WTC11 (cell line): ENCODE data around the gene SUPT5H. TPM values are rescaled to one million over a fixed set of nuclear protein-coding genes. Genes with fewer than 3 reads are reported as not detected.
A peak's percentile ranks its signal among the peaks of the same experiment; 100 is the strongest.
"Not testable (repeated sequence)": the region's sequence is repeated elsewhere in the genome, so short reads cannot be mapped to it uniquely, and the experiment has no call there.

Experiments
- ATAC-seq: fragments of 200-7000 bp; cut with Tn5 transposase; 2 replicates; pipeline ENCODE4 v1.10.0; 2021; ENCODE audit warnings: mild to moderate bottlenecking, moderate library complexity
- CTCF ChIA-PET: fragments of 300-600 bp; sonication (Branson Sonifier 250); formaldehyde crosslinking; loops from one replicate; lab custom pipeline; 2021; ENCODE audit warnings: antibody characterized with exemption; lab: Charles Lee
- POLR2A ChIA-PET: fragments of 350-600 bp; sonication (Branson Sonifier 250); formaldehyde crosslinking; loops from one replicate; lab custom pipeline; 2021; ENCODE audit warnings: antibody characterized with exemption; lab: Charles Lee
- DNase-seq: peaks from one replicate; pipeline ENCODE4 v3.0.0; 2021; ENCODE audit warnings: low spot score
- H3K27ac Mint-ChIP-seq: 2 replicates; pipeline ENCODE4 v1.8.0; 2021; ENCODE audit warnings: mixed read lengths
- H3K27me3 Mint-ChIP-seq: 2 replicates; pipeline ENCODE4 v1.8.0; 2021; ENCODE audit warnings: low read depth, mild to moderate bottlenecking, moderate library complexity, mixed read lengths
- H3K36me3 Mint-ChIP-seq: 2 replicates; pipeline ENCODE4 v1.8.0; 2021; ENCODE audit warnings: mixed read lengths
- H3K4me1 Mint-ChIP-seq: 2 replicates; pipeline ENCODE4 v1.8.0; 2022; ENCODE audit warnings: mixed read lengths
- H3K4me3 Mint-ChIP-seq: 2 replicates; pipeline ENCODE4 v1.8.0; 2021; ENCODE audit warnings: mild to moderate bottlenecking, moderate library complexity, mixed read lengths
- H3K9me3 Mint-ChIP-seq: 2 replicates; pipeline ENCODE4 v1.8.0; 2021; ENCODE audit warnings: mixed read lengths
- ESRRA ChIP-seq: sonication (generic); formaldehyde crosslinking; IDR thresholded peaks from 2 replicates; pipeline ENCODE4 v1.8.1; 2022; ENCODE audit warnings: mild to moderate bottlenecking, missing genetic modification reagents, borderline replicate concordance
- FOXP1 ChIP-seq: sonication (generic); formaldehyde crosslinking; IDR thresholded peaks from 2 replicates; pipeline ENCODE4 v1.8.0; 2022; ENCODE audit warnings: missing genetic modification reagents, mild to moderate bottlenecking, moderate library complexity, borderline replicate concordance
- JUN ChIP-seq: sonication (generic); formaldehyde crosslinking; IDR thresholded peaks from 2 replicates; pipeline ENCODE4 v1.8.0; 2023; ENCODE audit warnings: mild to moderate bottlenecking, missing genetic modification reagents
- OVOL2 ChIP-seq: fragments of 250-450 bp; sonication (Bioruptor Pico); IDR thresholded peaks from 2 replicates; pipeline ENCODE4 v1.9.0; 2021; ENCODE audit warnings: mild to moderate bottlenecking, borderline replicate concordance
- RELA ChIP-seq: sonication (generic); formaldehyde crosslinking; IDR thresholded peaks from 2 replicates; pipeline ENCODE4 v1.8.1; 2022; ENCODE audit warnings: missing genetic modification reagents, mild to moderate bottlenecking, borderline replicate concordance
- SOX15 ChIP-seq: fragments of 250-450 bp; sonication (Bioruptor Pico); IDR thresholded peaks from 2 replicates; pipeline ENCODE4 v1.9.0; 2021; ENCODE audit warnings: mild to moderate bottlenecking
- TEAD4 ChIP-seq: sonication (generic); formaldehyde crosslinking; IDR thresholded peaks from 2 replicates; pipeline ENCODE4 v1.8.0; 2022; ENCODE audit warnings: mild to moderate bottlenecking, missing genetic modification reagents
- ZNF138 ChIP-seq: sonication (generic); formaldehyde crosslinking; conservative IDR thresholded peaks from 2 replicates; pipeline ENCODE4 v1.8.1; 2022; ENCODE audit warnings: mild to moderate bottlenecking, moderate library complexity, missing genetic modification reagents
- ZNF219 ChIP-seq: sonication (generic); formaldehyde crosslinking; IDR thresholded peaks from 2 replicates; pipeline ENCODE4 v1.8.0; 2023; ENCODE audit warnings: missing genetic modification reagents, mild to moderate bottlenecking, borderline replicate concordance
- ZNF263 ChIP-seq: sonication (generic); formaldehyde crosslinking; IDR thresholded peaks from 2 replicates; pipeline ENCODE4 v1.8.1; 2022; ENCODE audit warnings: low read depth, mild to moderate bottlenecking, moderate library complexity, missing genetic modification reagents
- ZNF423 ChIP-seq: fragments of 250-450 bp; sonication (Bioruptor Pico); IDR thresholded peaks from 2 replicates; pipeline ENCODE4 v2.1.2; 2022; ENCODE audit warnings: mild to moderate bottlenecking, moderate library complexity
- total RNA-seq: library from RNA; stranded (reverse); gene quantifications from 3 replicates; pipeline ENCODE4 v1.2.3, GENCODE V29; 2021
- TF ChIP-seq, protein P1 (sequence below): fragments of 250-450 bp; sonication (Bioruptor Pico); IDR thresholded peaks from 2 replicates; pipeline ENCODE4 v1.9.0; 2021; ENCODE audit warnings: mild to moderate bottlenecking
- TF ChIP-seq, protein P2 (sequence below): sonication (generic); formaldehyde crosslinking; IDR thresholded peaks from 2 replicates; pipeline ENCODE4 v1.8.1; 2022; ENCODE audit warnings: mild to moderate bottlenecking, moderate library complexity, missing genetic modification reagents
- TF ChIP-seq, protein P3 (sequence below): fragments of 200-600 bp; IDR thresholded peaks from 2 replicates; pipeline ENCODE4 v1.8.0; 2022; ENCODE audit warnings: antibody characterized with exemption
- TF ChIP-seq, protein P4 (sequence below): sonication (generic); formaldehyde crosslinking; conservative IDR thresholded peaks from 2 replicates; pipeline ENCODE4 v1.8.1; 2023; ENCODE audit warnings: mild to moderate bottlenecking, low read depth, missing genetic modification reagents, moderate library complexity
- TF ChIP-seq, protein P5 (sequence below): fragments of 250-450 bp; sonication (Bioruptor Pico); IDR thresholded peaks from 2 replicates; pipeline ENCODE4 v2.1.2; 2022; ENCODE audit warnings: mild to moderate bottlenecking, moderate library complexity
- TF ChIP-seq, protein P6 (sequence below): sonication (generic); formaldehyde crosslinking; IDR thresholded peaks from 2 replicates; pipeline ENCODE4 v1.8.0; 2023; ENCODE audit warnings: missing genetic modification reagents

SUPT5H gene
- total RNA-seq, 1 experiment from 2014 or later = 135 TPM

DNA sequence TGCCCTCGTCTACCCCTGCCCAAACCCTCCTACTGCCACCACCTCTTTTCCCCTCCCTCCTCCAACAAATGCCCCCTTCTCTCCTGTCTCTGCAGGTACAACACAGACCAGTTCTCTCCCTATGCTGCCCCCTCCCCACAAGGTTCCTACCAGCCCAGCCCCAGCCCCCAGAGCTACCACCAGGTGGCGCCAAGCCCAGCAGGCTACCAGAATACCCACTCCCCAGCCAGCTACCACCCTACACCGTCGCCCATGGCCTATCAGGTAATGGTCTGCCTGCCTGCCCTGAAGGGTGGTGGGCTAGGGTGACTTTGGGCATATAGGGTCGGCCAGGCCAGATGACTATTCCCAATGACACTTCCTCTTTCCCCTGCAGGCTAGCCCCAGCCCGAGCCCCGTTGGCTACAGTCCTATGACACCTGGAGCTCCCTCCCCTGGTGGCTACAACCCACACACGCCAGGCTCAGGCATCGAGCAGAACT lies 28.8 kb downstream of the SUPT5H start:
- POLR2A ChIA-PET = interaction anchor here (0.6 to 1.6 kb wide), 5 partner anchors 24 to 58 kb away, joined by 3 to 5 read pairs (median 3); partner anchors contain the start of genes DLL3 and EID2B
- peak; percentile 90 for ATAC-seq
- no peak overlapping the region for H3K4me3 Mint-ChIP-seq
- H3K9me3 Mint-ChIP-seq = no peaks in the 10 kb centered on the region
- H3K4me1 Mint-ChIP-seq = peaks cover 3% of the 10 kb centered on the region; the same call in 1 of the 2 replicates
- H3K36me3 Mint-ChIP-seq = peaks cover 47% of the 10 kb centered on the region
- no peaks in the 10 kb centered on the region for H3K27me3 Mint-ChIP-seq
- H3K27ac Mint-ChIP-seq = peak overlapping the region; percentile 56; the same call in 1 of the 2 replicates
- peak; percentile 90 for DNase-seq
- TF ChIP-seq OVOL2 (CRISPR knock-in tag) (no peak), FOXP1 (CRISPR knock-in tag) (0 out of 2 replicates have a peak, but pooled peaks have one; percentile 39)
- TF ChIP-seq, protein P1, sequence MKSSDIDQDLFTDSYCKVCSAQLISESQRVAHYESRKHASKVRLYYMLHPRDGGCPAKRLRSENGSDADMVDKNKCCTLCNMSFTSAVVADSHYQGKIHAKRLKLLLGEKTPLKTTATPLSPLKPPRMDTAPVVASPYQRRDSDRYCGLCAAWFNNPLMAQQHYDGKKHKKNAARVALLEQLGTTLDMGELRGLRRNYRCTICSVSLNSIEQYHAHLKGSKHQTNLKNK (CRISPR knock-in tag) = no peak
- TF ChIP-seq, protein P2, sequence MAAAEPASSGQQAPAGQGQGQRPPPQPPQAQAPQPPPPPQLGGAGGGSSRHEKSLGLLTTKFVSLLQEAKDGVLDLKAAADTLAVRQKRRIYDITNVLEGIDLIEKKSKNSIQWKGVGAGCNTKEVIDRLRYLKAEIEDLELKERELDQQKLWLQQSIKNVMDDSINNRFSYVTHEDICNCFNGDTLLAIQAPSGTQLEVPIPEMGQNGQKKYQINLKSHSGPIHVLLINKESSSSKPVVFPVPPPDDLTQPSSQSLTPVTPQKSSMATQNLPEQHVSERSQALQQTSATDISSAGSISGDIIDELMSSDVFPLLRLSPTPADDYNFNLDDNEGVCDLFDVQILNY (CRISPR knock-in tag) = no peak
- TF ChIP-seq, protein P3, sequence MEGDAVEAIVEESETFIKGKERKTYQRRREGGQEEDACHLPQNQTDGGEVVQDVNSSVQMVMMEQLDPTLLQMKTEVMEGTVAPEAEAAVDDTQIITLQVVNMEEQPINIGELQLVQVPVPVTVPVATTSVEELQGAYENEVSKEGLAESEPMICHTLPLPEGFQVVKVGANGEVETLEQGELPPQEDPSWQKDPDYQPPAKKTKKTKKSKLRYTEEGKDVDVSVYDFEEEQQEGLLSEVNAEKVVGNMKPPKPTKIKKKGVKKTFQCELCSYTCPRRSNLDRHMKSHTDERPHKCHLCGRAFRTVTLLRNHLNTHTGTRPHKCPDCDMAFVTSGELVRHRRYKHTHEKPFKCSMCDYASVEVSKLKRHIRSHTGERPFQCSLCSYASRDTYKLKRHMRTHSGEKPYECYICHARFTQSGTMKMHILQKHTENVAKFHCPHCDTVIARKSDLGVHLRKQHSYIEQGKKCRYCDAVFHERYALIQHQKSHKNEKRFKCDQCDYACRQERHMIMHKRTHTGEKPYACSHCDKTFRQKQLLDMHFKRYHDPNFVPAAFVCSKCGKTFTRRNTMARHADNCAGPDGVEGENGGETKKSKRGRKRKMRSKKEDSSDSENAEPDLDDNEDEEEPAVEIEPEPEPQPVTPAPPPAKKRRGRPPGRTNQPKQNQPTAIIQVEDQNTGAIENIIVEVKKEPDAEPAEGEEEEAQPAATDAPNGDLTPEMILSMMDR = peak; percentile 93
- CTCF ChIA-PET = interaction anchor here (0.5 to 3.9 kb wide), 46 partner anchors 8 to 1714 kb away, joined by 3 to 66 read pairs (median 6); partner anchors contain the start of genes DLL3, EID2, EID2B and MED29

DNA sequence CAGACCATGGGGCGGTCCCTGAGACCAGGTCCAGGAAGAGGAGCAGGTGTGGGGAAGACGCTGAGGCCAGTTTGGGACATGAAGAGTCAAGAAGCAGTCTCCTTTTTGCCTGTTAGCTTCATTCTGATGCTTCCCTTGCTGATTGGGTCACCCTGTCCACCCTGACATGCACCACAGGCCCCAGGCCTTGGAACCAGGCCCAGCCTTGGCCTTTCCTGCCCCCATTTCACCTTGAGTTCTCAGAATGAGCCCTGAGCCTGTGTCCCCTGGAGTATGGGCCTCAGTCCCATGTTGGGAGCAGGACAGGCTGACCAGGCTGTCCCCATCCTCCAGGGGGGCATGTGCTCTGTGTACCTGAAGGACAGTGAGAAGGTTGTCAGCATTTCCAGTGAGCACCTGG lies 30.4 kb downstream of the SUPT5H start:
- Mint-ChIP-seq H3K4me1 (peaks cover 13% of the 10 kb centered on the region), H3K27ac (no peak overlapping the region), H3K36me3 (peaks cover 33% of the 10 kb centered on the region), H3K4me3 (no peak overlapping the region), H3K27me3 (no peaks in the 10 kb centered on the region), H3K9me3 (no peaks in the 10 kb centered on the region)
- POLR2A ChIA-PET = interaction anchor here (0.6 kb wide), 1 partner anchor 357 kb away, joined by 3 read pairs; no protein-coding TSS in a partner anchor
- CTCF ChIA-PET = interaction anchor here (0.6 to 3.9 kb wide), 10 partner anchors 22 to 78 kb away, joined by 3 to 66 read pairs (median 14); partner anchors contain the start of genes DLL3, EID2B, PLEKHG2 and RPS16
- TF ChIP-seq JUN (CRISPR knock-in tag) (no peak), ZNF423 (no peak), ZNF138 (CRISPR knock-in tag) (no peak), ZNF263 (CRISPR knock-in tag) (no peak), SOX15 (CRISPR knock-in tag) (no peak), ZNF219 (no peak), ESRRA (CRISPR knock-in tag) (no peak), TEAD4 (CRISPR knock-in tag) (no peak), RELA (CRISPR knock-in tag) (no peak)
- TF ChIP-seq, protein P4, sequence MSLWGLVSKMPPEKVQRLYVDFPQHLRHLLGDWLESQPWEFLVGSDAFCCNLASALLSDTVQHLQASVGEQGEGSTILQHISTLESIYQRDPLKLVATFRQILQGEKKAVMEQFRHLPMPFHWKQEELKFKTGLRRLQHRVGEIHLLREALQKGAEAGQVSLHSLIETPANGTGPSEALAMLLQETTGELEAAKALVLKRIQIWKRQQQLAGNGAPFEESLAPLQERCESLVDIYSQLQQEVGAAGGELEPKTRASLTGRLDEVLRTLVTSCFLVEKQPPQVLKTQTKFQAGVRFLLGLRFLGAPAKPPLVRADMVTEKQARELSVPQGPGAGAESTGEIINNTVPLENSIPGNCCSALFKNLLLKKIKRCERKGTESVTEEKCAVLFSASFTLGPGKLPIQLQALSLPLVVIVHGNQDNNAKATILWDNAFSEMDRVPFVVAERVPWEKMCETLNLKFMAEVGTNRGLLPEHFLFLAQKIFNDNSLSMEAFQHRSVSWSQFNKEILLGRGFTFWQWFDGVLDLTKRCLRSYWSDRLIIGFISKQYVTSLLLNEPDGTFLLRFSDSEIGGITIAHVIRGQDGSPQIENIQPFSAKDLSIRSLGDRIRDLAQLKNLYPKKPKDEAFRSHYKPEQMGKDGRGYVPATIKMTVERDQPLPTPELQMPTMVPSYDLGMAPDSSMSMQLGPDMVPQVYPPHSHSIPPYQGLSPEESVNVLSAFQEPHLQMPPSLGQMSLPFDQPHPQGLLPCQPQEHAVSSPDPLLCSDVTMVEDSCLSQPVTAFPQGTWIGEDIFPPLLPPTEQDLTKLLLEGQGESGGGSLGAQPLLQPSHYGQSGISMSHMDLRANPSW (CRISPR knock-in tag) = no peak
- TF ChIP-seq, protein P5, sequence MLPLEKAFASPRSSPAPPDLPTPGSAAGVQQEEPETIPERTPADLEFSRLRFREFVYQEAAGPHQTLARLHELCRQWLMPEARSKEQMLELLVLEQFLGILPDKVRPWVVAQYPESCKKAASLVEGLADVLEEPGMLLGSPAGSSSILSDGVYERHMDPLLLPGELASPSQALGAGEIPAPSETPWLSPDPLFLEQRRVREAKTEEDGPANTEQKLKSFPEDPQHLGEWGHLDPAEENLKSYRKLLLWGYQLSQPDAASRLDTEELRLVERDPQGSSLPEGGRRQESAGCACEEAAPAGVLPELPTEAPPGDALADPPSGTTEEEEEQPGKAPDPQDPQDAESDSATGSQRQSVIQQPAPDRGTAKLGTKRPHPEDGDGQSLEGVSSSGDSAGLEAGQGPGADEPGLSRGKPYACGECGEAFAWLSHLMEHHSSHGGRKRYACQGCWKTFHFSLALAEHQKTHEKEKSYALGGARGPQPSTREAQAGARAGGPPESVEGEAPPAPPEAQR (CRISPR knock-in tag) = no peak
- TF ChIP-seq, protein P6, sequence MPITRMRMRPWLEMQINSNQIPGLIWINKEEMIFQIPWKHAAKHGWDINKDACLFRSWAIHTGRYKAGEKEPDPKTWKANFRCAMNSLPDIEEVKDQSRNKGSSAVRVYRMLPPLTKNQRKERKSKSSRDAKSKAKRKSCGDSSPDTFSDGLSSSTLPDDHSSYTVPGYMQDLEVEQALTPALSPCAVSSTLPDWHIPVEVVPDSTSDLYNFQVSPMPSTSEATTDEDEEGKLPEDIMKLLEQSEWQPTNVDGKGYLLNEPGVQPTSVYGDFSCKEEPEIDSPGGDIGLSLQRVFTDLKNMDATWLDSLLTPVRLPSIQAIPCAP (CRISPR knock-in tag) = no peak
- DNase-seq = no peak
- no peak for ATAC-seq

DNA sequence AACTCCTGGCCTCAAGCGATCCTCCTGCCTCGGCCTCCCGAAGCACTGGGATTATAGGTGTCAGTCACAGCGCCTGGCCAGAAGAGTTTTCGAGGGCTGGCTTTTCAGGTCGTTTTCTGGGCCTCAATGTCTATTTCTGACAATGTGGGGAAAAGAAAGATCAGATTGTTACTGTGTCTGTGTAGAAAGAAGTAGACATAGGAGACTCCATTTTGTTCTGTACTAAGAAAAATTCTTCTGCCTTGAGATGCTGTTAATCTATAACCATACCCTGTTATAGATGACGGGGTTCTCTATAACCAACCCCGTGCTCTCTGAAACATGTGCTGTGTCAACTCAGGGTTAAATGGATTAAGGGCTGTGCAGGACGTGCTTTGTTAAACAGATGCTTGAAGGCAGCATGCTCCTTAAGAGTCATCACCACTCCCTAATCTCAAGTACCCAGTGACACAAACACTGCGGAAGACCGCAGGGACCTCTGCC lies 34.0 kb downstream of the SUPT5H start:
- DNase-seq, CTCF ChIA-PET: not testable (repeated sequence)

More for the DNA sequence above, 34.0 kb downstream of the SUPT5H start:
- H3K9me3 Mint-ChIP-seq, ATAC-seq, H3K27me3 Mint-ChIP-seq, POLR2A ChIA-PET: not testable (repeated sequence)
- Mint-ChIP-seq H3K27ac (peak overlapping the region; percentile 99), H3K36me3 (peaks cover 24% of the 10 kb centered on the region), H3K4me1 (peaks cover 20% of the 10 kb centered on the region), H3K4me3 (peak overlapping the region; percentile 91; the same call in 1 of the 2 replicates)
